DMS53 treated with DMSO at 0.1 percent for 48 hours (cell line): ENCODE data around the gene NUDT12.

ENCODE experiments used
- DNase-seq: peaks from one replicate; lab custom pipeline; 2025; ENCODE audit not compliant: unreplicated experiment; lab: John Stamatoyannopoulos, UW

NUDT12 gene

DNA sequence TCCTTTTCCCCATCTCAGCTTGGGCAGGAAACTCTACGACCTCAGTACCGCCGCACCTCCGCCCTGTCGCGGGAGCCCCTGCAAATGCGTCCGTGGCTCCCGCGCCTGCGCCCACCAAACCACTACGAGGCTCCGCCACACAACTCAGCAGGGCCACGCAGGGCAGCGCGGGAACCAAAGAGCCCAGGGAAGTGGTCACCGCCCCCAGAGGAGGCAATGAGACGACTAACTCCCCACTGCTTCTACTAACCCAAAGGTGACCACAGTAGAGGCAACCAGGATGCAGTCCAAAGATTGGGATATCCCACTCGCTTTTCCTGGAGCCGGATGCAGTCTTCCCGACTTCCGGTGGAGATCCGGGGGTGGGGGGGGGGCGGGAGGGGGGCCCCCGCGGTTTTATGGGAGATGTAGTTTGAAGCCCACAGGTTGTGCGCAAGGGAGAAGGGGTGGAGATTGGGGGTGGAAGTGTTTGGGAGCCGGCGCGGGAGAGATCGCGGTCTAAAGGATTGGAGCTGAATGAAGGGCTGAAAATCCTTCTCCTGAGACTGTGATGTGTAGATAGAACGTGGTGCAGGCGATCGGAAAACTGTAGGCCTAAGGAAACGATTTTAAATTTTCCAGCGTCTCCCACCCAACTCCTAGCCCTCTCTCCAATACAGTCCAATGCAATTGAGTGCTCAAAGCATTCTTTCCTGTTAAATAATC is at the start of gene NUDT12:
Gene NUDT12, minus strand, starts transcription at position 337 of the 705 bp plus-strand sequence. CDS start 2,541 bp downstream, outside the sequence.
- peak; percentile 56 for DNase-seq

DNA sequence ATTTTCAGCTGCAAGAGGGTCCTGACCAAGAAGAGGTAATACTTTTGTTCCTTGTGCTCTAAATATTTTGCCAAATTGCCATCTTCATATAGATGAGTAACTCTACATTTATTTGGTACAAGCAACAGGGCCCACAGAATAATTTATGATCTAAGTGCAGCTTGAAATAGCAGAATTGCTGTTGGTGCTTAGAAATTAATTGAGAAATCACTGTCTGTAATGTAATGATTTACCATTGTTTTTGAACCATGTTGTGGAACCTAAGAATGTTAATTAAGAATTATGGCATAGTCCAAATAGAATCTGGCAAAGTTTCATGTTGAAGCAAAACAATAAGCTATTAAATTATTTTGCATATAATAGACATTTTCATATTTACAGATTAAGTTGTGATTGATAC is 44.8 kb upstream of the NUDT12 start:
- DNase-seq, result no peak

DNA sequence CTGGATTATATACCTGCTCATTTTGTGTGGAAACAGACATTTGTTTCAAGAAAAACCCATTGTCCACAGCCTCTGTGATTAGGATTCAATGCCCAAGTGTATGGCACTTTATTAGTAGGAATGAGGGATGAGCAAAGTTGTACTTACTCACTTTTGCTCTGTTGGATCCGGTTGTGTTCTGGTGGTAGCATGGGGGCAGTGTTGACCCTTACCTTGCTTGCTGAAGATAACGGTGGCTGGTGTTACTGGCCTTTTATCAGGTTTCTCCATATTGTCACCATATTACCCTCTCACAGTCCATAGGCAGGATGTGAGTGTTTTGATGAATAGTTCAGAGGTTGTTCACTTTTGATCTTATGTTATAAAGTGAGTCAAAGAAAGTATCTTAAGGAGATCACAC is 42.7 kb upstream of the NUDT12 start:
- no peak for DNase-seq

GRCh38 chr5:103602438-103602837 is 39.8 kb upstream of the NUDT12 start:
- no peak for DNase-seq

- DNase-seq, result no peak
Measured at GRCh38 chr5:103601314-103601713, 38.7 kb upstream of the NUDT12 start.

DNA sequence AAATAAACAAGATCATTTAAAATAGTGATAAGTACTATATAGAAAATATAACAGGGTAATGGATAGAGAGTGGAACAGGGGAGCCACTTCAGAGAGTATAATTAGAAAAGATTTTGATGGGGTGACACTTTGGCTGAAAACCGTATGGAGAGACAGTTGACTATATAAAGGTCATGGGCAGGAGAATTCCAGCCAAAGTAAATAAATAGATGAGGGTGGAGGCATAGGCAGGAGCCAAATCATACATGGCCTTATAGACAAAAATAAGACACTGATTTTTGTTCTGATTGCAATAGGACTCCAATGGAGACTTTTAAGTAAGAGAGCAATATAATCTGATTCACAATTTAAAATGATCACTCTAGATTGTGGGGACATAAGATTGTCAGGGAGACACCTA is 37.5 kb upstream of the NUDT12 start:
- no peak for DNase-seq

- DNase-seq, result no peak
Measured at GRCh38 chr5:103598997-103599566, 36.5 kb upstream of the NUDT12 start.

GRCh38 chr5:103590221-103590620 is 27.6 kb upstream of the NUDT12 start:
- no peak for DNase-seq

DNA sequence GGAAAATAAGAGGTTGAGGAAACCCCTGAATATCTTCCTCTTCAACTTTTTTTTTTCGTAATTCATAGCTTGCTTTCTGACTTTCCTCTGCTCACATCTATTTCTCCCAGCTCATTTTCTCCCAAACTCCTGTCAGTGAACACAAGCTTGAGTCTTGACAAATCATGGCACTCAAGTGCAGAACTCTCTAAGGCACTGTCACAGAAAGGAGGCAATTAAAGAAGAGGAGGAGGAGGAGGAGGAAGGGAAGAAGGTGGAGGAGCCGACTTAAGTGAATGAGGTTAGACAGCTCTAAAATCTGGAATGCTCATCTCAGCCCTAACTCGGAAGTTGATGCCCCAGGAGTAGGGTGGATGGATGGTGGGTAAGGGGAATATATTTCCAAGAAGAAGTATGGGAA is 27.2 kb upstream of the NUDT12 start:
- no peak for DNase-seq

DNA sequence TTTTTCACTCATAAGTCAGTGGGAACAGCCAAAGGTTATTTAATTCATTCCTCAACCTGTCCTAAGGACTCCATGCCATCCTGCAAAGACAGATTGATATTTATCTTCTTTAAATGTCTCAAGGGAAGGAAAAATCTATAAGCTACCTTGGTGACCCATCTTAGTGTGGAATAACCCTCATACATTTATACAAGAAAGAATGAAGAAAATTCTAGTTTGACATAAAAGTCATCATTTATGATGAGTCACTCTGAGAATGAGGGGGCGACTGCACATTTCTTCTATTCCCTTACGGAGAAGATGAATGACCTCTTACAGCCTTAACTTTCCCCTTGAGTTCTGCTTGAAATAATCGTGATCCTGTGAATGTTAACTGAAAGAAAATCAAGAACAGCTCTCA is 26.8 kb upstream of the NUDT12 start:
- DNase-seq, result no peak

DNA sequence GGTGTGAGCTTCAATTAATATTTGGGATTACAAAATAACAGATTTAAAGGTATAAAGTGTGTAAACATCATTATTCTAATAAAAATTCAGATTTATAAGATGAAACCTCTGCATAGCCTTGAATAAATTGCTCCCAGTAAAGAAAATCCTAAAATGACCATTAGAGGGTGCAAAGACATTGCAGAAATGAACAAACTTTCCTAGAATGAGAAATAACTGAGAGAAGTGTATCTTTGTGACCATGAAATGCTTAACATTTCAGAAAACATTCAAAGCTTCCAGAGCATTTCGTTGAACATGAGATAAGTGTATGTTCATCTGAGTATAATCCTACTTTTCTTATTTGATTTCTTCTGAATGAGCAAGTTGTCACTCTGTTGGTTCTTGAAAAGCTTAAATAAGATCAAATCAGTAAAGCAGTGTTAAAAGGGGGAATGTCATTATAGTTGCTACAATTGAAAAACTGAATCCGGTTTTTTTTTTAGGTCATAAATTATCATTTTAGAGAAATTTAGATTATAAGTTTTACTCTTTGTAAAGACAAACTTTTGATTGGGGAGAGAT is 24.7 kb upstream of the NUDT12 start:
- DNase-seq, result peak; percentile 54

DNA sequence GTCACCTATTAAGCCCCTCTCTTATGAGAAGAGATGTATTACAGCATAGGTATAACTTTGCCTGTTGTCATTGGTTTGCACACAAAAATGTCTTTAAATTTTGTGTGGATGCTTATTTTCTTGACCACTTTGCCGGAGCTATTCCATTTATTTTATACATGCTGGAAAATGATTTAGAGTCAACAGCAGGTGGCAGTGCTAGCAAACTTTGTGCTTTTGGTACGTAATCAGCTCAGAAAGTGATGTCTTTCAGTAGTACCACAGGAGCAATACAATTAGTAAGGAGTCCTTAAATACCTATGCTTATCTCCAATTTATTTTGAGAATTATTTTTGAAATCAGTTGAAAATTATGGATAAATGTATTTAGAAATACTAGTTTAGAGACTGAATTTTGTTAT is 19.8 kb upstream of the NUDT12 start:
- DNase-seq, result peak; percentile 66

- no peak for DNase-seq
Measured at GRCh38 chr5:103573411-103573810, 10.8 kb upstream of the NUDT12 start.

DNA sequence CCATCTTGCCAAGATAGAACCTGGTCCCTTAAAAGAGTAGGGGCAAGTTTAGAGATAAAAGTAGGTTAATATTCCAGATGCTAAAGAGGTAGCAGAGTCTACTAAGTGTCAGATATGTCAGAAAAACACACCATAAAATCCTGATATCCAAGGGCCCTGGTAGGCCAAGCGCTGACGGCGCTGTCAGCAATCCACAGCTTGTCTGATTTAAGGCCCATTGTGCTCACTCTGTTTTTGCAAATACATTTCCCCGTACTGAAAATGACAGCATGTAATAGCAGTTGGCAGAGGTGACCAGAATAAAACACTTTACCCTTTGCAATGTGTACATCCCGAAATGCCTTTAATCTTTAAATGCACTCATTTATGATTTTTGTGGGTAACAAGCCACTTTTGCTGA is 9.9 kb upstream of the NUDT12 start:
- no peak for DNase-seq

DNA sequence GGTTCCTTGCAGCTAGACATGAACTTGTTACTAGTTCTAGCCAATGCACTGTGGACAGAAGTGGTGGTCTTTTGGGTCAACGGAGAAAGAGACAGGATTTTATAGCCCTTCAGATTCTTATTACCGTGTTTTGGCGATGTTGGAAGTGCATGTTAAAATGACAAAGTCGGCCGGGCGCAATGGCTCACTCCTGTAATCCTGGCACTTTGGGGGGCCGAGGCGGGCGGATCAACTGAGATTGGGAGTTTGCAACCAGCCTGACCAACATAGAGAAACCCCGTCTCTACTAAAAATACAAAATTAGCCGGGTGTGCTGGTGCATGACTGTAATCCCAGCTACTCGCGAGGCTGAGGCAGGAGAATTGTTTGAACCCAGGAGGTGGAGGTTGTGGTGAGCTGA is 9.1 kb upstream of the NUDT12 start:
- DNase-seq, result no peak

- no peak for DNase-seq
Measured at GRCh38 chr5:103569313-103570060, 6.9 kb upstream of the NUDT12 start.

- no peak for DNase-seq
Measured at GRCh38 chr5:103565719-103566118, 3.1 kb upstream of the NUDT12 start.

DNA sequence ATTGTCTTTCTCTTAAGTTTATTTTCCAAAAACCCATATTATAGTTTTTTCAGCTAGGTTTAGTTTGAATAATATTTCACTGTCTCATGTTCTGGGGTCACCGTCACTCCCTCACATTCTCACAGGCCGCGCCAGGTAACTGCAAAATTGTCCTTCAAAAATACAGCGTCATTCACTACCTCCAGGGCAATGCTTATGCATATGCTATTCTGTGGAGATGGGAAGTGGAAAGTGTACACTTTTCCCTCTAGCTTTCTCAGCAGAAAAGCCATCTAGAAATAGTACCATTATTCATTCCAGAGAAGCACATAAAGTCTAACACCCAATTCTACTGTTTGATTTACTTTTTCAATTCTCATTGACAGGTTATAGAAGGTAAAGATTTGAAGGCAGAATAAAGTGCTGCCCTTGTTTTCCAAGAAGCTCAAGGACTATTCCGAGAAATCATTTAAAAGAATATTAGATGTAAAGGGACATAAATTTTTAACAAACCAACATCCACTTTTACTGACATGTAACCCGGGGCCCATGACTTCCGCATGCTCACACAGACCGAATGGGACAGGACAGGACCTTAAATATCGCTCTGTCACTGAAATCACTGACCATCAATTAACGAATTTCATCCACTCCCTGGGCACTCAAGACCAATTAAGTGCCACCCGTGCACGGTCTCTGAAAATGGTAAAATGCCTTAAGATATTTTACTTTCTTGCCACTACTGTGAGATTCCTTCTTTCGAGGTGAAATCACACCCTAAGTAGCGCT is 720 bp downstream of the NUDT12 start:
- DNase-seq, result peak; percentile 16

DNA sequence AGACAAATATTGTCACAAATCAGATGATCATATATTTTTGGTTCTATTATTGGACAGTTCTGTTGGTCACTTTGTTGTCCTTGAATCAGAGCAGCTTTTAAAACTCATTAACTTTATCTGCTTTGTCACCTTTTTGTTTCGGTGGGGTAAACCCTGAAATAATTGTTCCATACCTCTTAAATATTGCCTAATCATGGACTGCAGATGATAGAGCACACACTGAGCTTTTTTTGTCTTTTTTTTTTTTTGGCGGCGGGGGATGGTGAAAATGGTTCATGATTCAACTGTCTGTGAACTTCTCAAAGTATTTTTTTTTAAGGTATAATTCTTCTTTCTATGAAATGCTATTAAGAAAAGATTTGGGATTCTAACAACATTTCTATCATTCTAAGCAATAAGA is 1.8 kb downstream of the NUDT12 start:
- no peak for DNase-seq

- DNase-seq, result peak; percentile 55
Measured at GRCh38 chr5:103546858-103547257, 15.7 kb downstream of the NUDT12 start.

- no peak for DNase-seq
Measured at GRCh38 chr5:103542441-103542840, 20.1 kb downstream of the NUDT12 start.
